C1 segment of cervical spinal cord (tissue), 14 donors: ENCODE measurements around the gene CHCHD3.
"Not testable (repeated sequence)": the region's sequence is repeated elsewhere in the genome, so short reads cannot be mapped to it uniquely, and the experiment has no call there.

Experiments
- DNase-seq, 14 donors: peaks; one replicate each; lab custom pipeline; 2025; lab: John Stamatoyannopoulos, UW

CHCHD3 gene

GRCh38 chr7:132904209-132904608 lies 177.7 kb downstream of the CHCHD3 start:
- no peak for DNase-seq

GRCh38 chr7:132902294-132902693 lies 179.6 kb downstream of the CHCHD3 start:
- DNase-seq = not testable (repeated sequence)

GRCh38 chr7:132901241-132901640 lies 180.6 kb downstream of the CHCHD3 start:
- DNase-seq = no peak

- DNase-seq = no peak
These were observed 182.1 kb downstream of the CHCHD3 start for GRCh38 chr7:132899833-132900232.

- not testable (repeated sequence) for DNase-seq
These were observed 183.2 kb downstream of the CHCHD3 start for GRCh38 chr7:132898641-132899175.

GRCh38 chr7:132897093-132897687 lies 184.7 kb downstream of the CHCHD3 start:
- no peak for DNase-seq

GRCh38 chr7:132895231-132895630 lies 186.7 kb downstream of the CHCHD3 start:
- DNase-seq = no peak

GRCh38 chr7:132893560-132893959 lies 188.3 kb downstream of the CHCHD3 start:
- no peak for DNase-seq

GRCh38 chr7:132892744-132893143 lies 189.1 kb downstream of the CHCHD3 start:
- DNase-seq = not testable (repeated sequence)

GRCh38 chr7:132891554-132891953 lies 190.3 kb downstream of the CHCHD3 start:
- no peak for DNase-seq

- no peak for DNase-seq
These were observed 199.0 kb downstream of the CHCHD3 start for GRCh38 chr7:132882714-132883428.

- peak in 1 of 14 donors; percentile 2 for DNase-seq
These were observed 200.6 kb downstream of the CHCHD3 start for GRCh38 chr7:132881317-132881716.

GRCh38 chr7:132879579-132879978 lies 202.3 kb downstream of the CHCHD3 start:
- no peak for DNase-seq

GRCh38 chr7:132878204-132878919 lies 203.5 kb downstream of the CHCHD3 start:
- DNase-seq = no peak

GRCh38 chr7:132877573-132877972 lies 204.3 kb downstream of the CHCHD3 start:
- DNase-seq = no peak

- DNase-seq = no peak
These were observed 205.3 kb downstream of the CHCHD3 start for GRCh38 chr7:132876576-132876975.

GRCh38 chr7:132872034-132872433 lies 209.9 kb downstream of the CHCHD3 start:
- no peak for DNase-seq

GRCh38 chr7:132871419-132871818 lies 210.5 kb downstream of the CHCHD3 start:
- DNase-seq = no peak

- DNase-seq = no peak
These were observed 212.6 kb downstream of the CHCHD3 start for GRCh38 chr7:132869166-132869861.

- DNase-seq = no peak
These were observed 215.3 kb downstream of the CHCHD3 start for GRCh38 chr7:132866551-132866950.

- no peak for DNase-seq
These were observed 215.8 kb downstream of the CHCHD3 start for GRCh38 chr7:132866144-132866531.
